ENCODE data around the gene AJUBA.

DNA sequence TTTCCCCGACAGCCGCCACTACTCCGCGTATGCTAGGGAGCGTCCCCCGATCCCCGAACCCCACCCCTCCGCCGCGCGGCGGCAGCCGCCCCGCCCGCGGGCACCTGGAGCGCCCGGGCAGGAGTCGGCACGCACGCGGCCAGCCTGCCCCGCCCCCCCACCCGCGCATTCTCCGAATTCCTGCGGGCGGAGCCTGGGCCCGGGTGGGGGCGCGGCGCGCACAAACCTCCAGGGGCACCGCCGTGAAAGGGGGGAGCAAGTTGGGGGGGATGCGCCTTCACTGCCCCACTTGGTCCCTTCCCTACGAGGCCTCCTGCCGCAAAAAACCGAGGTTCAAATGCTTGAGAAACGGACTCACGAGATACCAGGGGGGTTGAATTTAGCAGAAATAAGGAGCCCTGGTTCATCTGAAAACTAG, 1.7 kb downstream of the AJUBA start:
- TF ChIP-seq, protein P1, sequence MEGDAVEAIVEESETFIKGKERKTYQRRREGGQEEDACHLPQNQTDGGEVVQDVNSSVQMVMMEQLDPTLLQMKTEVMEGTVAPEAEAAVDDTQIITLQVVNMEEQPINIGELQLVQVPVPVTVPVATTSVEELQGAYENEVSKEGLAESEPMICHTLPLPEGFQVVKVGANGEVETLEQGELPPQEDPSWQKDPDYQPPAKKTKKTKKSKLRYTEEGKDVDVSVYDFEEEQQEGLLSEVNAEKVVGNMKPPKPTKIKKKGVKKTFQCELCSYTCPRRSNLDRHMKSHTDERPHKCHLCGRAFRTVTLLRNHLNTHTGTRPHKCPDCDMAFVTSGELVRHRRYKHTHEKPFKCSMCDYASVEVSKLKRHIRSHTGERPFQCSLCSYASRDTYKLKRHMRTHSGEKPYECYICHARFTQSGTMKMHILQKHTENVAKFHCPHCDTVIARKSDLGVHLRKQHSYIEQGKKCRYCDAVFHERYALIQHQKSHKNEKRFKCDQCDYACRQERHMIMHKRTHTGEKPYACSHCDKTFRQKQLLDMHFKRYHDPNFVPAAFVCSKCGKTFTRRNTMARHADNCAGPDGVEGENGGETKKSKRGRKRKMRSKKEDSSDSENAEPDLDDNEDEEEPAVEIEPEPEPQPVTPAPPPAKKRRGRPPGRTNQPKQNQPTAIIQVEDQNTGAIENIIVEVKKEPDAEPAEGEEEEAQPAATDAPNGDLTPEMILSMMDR (IDR thresholded peaks at IDR 0.05), result no peak
- TF ChIP-seq POLR2A (IDR thresholded peaks at IDR 0.05) (no peak), POLR2AphosphoS5 (IDR thresholded peaks at IDR 0.05) (no peak), EP300 (IDR thresholded peaks at IDR 0.05) (no peak)
